HG02588 (cell line): ENCODE measurements around the gene MFAP2.

Experiments
- ATAC-seq: cut with Tn5 transposase; IDR thresholded peaks from one replicate; pipeline ENCODE4 v1.9.1; 2021; ENCODE audit warnings: mild to moderate bottlenecking, moderate library complexity; ENCODE audit not compliant: unreplicated experiment

Gene MFAP2

GRCh38 chr1:16980473-16981268 is at the start of gene MFAP2:
Gene MFAP2, minus strand, starts transcription at chr1:16980620. Its CDS starts 2,347 bp downstream, at chr1:16978273.
- ATAC-seq: no peak

GRCh38 chr1:17030206-17030605 is 49.8 kb upstream of the MFAP2 start:
- no peak for ATAC-seq

GRCh38 chr1:17028662-17029188 is 48.3 kb upstream of the MFAP2 start:
- ATAC-seq: no peak

GRCh38 chr1:17027900-17028299 is 47.5 kb upstream of the MFAP2 start:
- ATAC-seq: no peak

GRCh38 chr1:17027403-17027802 is 47.0 kb upstream of the MFAP2 start:
- no peak for ATAC-seq

GRCh38 chr1:17024721-17025120 is 44.3 kb upstream of the MFAP2 start:
- no peak for ATAC-seq

GRCh38 chr1:17023573-17023972 is 43.2 kb upstream of the MFAP2 start:
- ATAC-seq: no peak

GRCh38 chr1:17023102-17023501 is 42.7 kb upstream of the MFAP2 start:
- no peak for ATAC-seq

- no peak for ATAC-seq
Measured at GRCh38 chr1:17021896-17022295, 41.5 kb upstream of the MFAP2 start.

- no peak for ATAC-seq
Measured at GRCh38 chr1:17020502-17020901, 40.1 kb upstream of the MFAP2 start.

- ATAC-seq: no peak
Measured at GRCh38 chr1:17018849-17019248, 38.4 kb upstream of the MFAP2 start.

GRCh38 chr1:17017435-17017834 is 37.0 kb upstream of the MFAP2 start:
- no peak for ATAC-seq

- no peak for ATAC-seq
Measured at GRCh38 chr1:17016317-17016661, 35.9 kb upstream of the MFAP2 start.

- ATAC-seq: no peak
Measured at GRCh38 chr1:17014671-17015567, 34.5 kb upstream of the MFAP2 start.

GRCh38 chr1:17013491-17014320 is 33.3 kb upstream of the MFAP2 start:
- ATAC-seq: no peak

- no peak for ATAC-seq
Measured at GRCh38 chr1:17012775-17013490, 32.5 kb upstream of the MFAP2 start.

GRCh38 chr1:17011439-17012307 is 31.3 kb upstream of the MFAP2 start, which contains the start of gene ATP13A2:
Gene ATP13A2, minus strand, starts transcription at chr1:17011928. Its CDS starts 190 bp downstream, at chr1:17011738.
- ATAC-seq: peak; percentile 84

GRCh38 chr1:17011092-17011438 is 30.6 kb upstream of the MFAP2 start:
- peak; percentile 5 for ATAC-seq

- no peak for ATAC-seq
Measured at GRCh38 chr1:17009706-17010105, 29.3 kb upstream of the MFAP2 start.
